Naive B cell (primary cell): ENCODE data around the gene SRRD. TPM values are rescaled to one million over a fixed set of nuclear protein-coding genes. Genes with fewer than 3 reads are reported as not detected.
A peak's percentile ranks its signal among the peaks of the same experiment; 100 is the strongest.

Source experiments
- ATAC-seq, 2 donors: fragments of 150-1000 bp; cut with Tn5 transposase; 2 replicates each; pipeline ENCODE4 v1.10.0; 2021; ENCODE audit warnings: low read depth in 2 of 2, mild to moderate bottlenecking in 2 of 2, moderate library complexity in 2 of 2
- DNase-seq: peaks from one replicate; pipeline ENCODE4 v3.0.0; 2022
- H3K27ac Mint-ChIP-seq, 6 donors: one replicate each; pipeline ENCODE4 v1.8.0; 2020 to 2022; ENCODE audit warnings: mild to moderate bottlenecking in 6 of 6, mixed read lengths in 6 of 6, moderate library complexity in 5 of 6, inconsistent platforms in 2 of 6
- H3K27me3 Mint-ChIP-seq, 3 donors: one replicate each; pipeline ENCODE4 v1.8.0; 2021 to 2022; ENCODE audit warnings: mixed read lengths in 3 of 3, mild to moderate bottlenecking in 1 of 3
- H3K36me3 Mint-ChIP-seq, 2 donors: one replicate each; pipeline ENCODE4 v1.8.0; 2020 to 2022; ENCODE audit warnings: mixed read lengths in 2 of 2, inconsistent platforms in 1 of 2, mild to moderate bottlenecking in 1 of 2
- H3K4me1 Mint-ChIP-seq, 3 donors: one replicate each; pipeline ENCODE4 v1.8.0; 2020 to 2022; ENCODE audit warnings: mixed read lengths in 3 of 3, inconsistent platforms in 1 of 3, mild to moderate bottlenecking in 1 of 3, moderate library complexity in 1 of 3
- H3K4me3 Mint-ChIP-seq, 8 donors: one replicate each; pipeline ENCODE4 v1.8.0; 2020 to 2022; ENCODE audit warnings: mild to moderate bottlenecking in 8 of 8, mixed read lengths in 8 of 8, moderate library complexity in 8 of 8, inconsistent platforms in 2 of 8
- H3K9me3 Mint-ChIP-seq, 7 donors: one replicate each; pipeline ENCODE4 v1.8.0; 2020 to 2022; ENCODE audit warnings: mixed read lengths in 7 of 7, mild to moderate bottlenecking in 5 of 7, inconsistent platforms in 2 of 7, moderate library complexity in 1 of 7
- polyA plus RNA-seq, 6 donors: library from polyadenylated mRNA; unstranded; fragments of 300-500 nt; fragmentation: Illumina TruSeq; gene quantifications; one replicate each; pipeline ENCODE4 v1.2.3, GENCODE V29; 2021; ENCODE audit warnings: low read depth in 6 of 6

The SRRD gene
- polyA plus RNA-seq, 6 donors from 2014 or later, result 17.5 to 28.3 (median 22.7) TPM

DNA sequence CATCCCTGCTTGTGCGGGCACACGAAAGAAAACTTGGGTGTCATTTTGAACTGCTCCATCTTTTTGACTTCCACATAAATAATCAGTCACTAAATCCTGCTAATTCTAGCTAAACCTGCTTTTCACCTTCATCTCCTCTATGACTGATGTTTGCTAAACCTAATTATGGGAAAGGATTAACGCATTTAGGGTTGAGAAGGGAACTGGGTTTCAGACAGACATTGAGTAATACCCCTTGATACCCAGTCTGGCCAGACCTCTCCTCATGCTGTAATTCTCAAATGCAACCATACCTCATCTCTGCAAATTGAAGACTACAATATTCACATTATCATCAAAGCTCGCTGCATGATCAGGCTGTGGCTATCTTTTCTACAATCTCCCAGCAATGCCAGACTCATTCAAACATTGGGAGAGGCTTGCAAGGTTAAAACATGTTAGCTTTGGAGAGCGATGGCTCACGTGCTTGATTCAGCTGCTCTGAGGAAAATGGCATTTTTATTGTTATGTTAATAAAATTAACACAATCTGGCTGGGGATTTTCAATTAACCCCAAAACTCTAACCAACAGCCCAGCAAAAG is 2.5 kb upstream of the SRRD start:
- ATAC-seq (no peak), DNase-seq (no peak)
- Mint-ChIP-seq H3K36me3 (peaks cover 10 to 15% of the 10 kb centered on the region in 2 donors), H3K4me3 (peak overlapping the region in 7 of 8 donors; percentile 19 to 98 (median 90)), H3K4me1 (peaks cover 68 to 82% (median 73%) of the 10 kb centered on the region in 3 donors), H3K27ac (peak overlapping the region in 5 of 6 donors; percentile 76 to 98 (median 91)), H3K9me3 (no peaks in the 10 kb centered on the region), H3K27me3 (no peaks in the 10 kb centered on the region)

DNA sequence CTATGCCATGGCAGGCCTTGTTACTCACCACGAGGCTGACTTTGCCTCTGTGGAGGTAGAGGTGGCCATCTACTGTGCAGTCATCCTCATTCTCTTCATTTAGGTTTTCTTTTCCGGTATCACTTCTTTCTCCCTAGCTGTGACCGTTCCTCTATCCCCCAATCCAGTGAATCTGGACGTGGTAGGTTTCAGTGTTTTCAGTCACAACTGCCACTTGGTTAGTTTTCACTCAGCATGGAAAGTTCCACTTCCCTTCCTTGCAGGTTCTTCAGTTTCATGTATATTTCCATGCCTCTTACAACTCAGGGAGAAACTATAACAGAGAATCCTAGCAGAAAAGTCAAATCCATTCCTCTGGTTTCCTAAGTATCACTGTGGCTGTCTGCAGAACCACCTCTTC is 2.0 kb upstream of the SRRD start:
- peaks cover 6 to 15% of the 10 kb centered on the region in 2 donors for H3K36me3 Mint-ChIP-seq
- H3K9me3 Mint-ChIP-seq, result no peaks in the 10 kb centered on the region
- H3K4me3 Mint-ChIP-seq, result peak overlapping the region in 6 of 8 donors; percentile 26 to 98 (median 94)
- H3K27ac Mint-ChIP-seq, result peak overlapping the region; percentile 89 to 100 (median 98)
- ATAC-seq (no peak), DNase-seq (no peak)
- H3K4me1 Mint-ChIP-seq, result peaks cover 70 to 85% (median 75%) of the 10 kb centered on the region in 3 donors
- no peaks in the 10 kb centered on the region for H3K27me3 Mint-ChIP-seq

DNA sequence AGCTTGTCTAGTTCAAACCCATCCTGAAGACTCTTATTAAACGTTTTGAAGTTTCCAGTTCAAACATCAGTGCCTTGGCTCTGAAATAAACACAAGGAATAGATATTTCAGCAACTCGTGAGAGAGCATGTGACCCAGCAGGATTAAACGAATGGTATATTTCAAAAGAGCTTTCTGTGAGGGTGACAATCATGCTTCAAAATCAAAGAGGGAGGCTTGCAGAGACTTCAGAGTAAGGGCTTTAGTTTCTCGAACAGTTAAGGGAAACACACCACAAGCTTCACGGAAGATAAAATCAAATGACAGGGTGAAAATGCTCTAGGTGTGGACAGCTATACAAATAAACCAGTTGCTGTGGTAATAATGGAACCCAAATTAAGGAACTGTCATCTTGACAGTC is 1.5 kb upstream of the SRRD start:
- peak overlapping the region in 7 of 8 donors; percentile 58 to 98 (median 92) for H3K4me3 Mint-ChIP-seq
- no peaks in the 10 kb centered on the region for H3K27me3 Mint-ChIP-seq
- H3K27ac Mint-ChIP-seq, result peak overlapping the region; percentile 89 to 100 (median 98)
- H3K9me3 Mint-ChIP-seq, result no peaks in the 10 kb centered on the region
- DNase-seq, result no peak
- H3K4me1 Mint-ChIP-seq, result peaks cover 70 to 85% (median 75%) of the 10 kb centered on the region in 3 donors
- peaks cover 3 to 11% of the 10 kb centered on the region in 2 donors for H3K36me3 Mint-ChIP-seq
- no peak for ATAC-seq

DNA sequence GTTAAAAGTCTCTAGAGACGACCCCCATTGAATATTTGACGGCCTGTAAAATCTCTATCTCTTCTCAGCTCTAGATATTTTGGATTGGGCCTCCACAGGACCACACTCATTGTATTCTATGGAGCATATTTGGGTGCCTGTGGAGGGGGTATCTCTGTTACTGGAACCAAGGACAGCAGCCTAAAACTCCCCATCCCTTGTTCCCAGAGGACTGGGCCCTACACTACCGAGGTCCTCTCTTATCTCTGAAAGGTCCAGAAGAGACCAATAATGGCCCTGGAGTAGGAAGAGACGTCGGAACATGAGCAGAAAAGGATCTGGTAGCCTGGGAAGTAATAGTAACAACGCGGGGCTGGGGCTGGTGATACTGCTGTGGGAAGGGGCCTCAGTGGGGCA is 636 bp upstream of the SRRD start:
- peak overlapping the region; percentile 98 to 100 (median 100) for H3K27ac Mint-ChIP-seq
- peaks cover 64 to 77% (median 68%) of the 10 kb centered on the region in 3 donors for H3K4me1 Mint-ChIP-seq
- ATAC-seq, result no peak
- H3K4me3 Mint-ChIP-seq, result peak overlapping the region; percentile 90 to 98 (median 96)
- H3K27me3 Mint-ChIP-seq, result no peaks in the 10 kb centered on the region
- peaks cover under 1 to 3% of the 10 kb centered on the region in 2 donors for H3K36me3 Mint-ChIP-seq
- H3K9me3 Mint-ChIP-seq, result no peaks in the 10 kb centered on the region
- DNase-seq, result no peak

- H3K4me3 Mint-ChIP-seq, result peak overlapping the region; percentile 90 to 98 (median 96)
- peak; percentile 8 to 20 for ATAC-seq
- no peak for DNase-seq
Observed at GRCh38 chr22:26484360-26484706, 656 bp downstream of the SRRD start.

GRCh38 chr22:26485013-26485412 is 1.3 kb downstream of the SRRD start:
- DNase-seq, result no peak
- Mint-ChIP-seq H3K27ac (peak overlapping the region in 5 of 6 donors; percentile 41 to 98 (median 69)), H3K4me3 (peak overlapping the region in 7 of 8 donors; percentile 42 to 95 (median 64)), H3K27me3 (no peaks in the 10 kb centered on the region), H3K9me3 (no peaks in the 10 kb centered on the region), H3K36me3 (no peaks in the 10 kb centered on the region), H3K4me1 (peaks cover 60 to 67% (median 62%) of the 10 kb centered on the region in 3 donors)
- no peak for ATAC-seq

More at GRCh38 chr22:26484360-26484706, 656 bp downstream of the SRRD start:
- Mint-ChIP-seq H3K27ac (peak overlapping the region; percentile 92 to 100 (median 99)), H3K9me3 (no peaks in the 10 kb centered on the region), H3K36me3 (no peaks in the 10 kb centered on the region), H3K27me3 (no peaks in the 10 kb centered on the region), H3K4me1 (peaks cover 64 to 68% (median 65%) of the 10 kb centered on the region in 3 donors)

GRCh38 chr22:26485806-26486390 is 2.2 kb downstream of the SRRD start:
- Mint-ChIP-seq H3K27me3 (no peaks in the 10 kb centered on the region), H3K9me3 (no peaks in the 10 kb centered on the region), H3K27ac (peak overlapping the region in 4 of 6 donors; percentile 62 to 98 (median 84)), H3K36me3 (no peaks in the 10 kb centered on the region), H3K4me1 (peaks cover 53 to 58% (median 55%) of the 10 kb centered on the region in 3 donors), H3K4me3 (peak overlapping the region in 6 of 8 donors; percentile 1 to 92 (median 70))
- no peak for ATAC-seq
- DNase-seq, result no peak

DNA sequence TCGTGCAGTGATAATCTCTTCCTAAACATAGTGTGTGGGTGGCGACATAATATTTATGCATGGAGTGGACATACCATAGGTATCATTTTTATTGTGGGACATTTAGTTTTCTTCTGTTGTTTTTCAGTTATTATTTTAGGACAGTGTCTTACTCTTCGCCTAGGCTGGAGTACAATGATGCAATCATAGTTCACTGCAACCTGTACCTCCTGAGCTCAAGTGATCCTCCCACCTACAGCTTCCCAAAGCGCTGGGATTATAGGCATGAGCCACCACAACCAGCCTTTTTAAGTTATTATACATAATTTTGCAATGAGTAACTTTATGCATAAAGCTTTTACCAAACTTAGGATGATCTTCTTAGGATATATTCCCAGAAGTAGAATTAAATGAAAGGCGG is 2.7 kb downstream of the SRRD start:
- H3K27me3 Mint-ChIP-seq, result no peaks in the 10 kb centered on the region
- no peaks in the 10 kb centered on the region for H3K36me3 Mint-ChIP-seq
- peaks cover 48 to 53% (median 50%) of the 10 kb centered on the region in 3 donors for H3K4me1 Mint-ChIP-seq
- H3K4me3 Mint-ChIP-seq, result peak overlapping the region in 3 of 8 donors; percentile 18 to 92 (median 48)
- ATAC-seq, result no peak
- no peak for DNase-seq
- H3K9me3 Mint-ChIP-seq, result no peaks in the 10 kb centered on the region
- peak overlapping the region in 1 of 6 donors; percentile 98 for H3K27ac Mint-ChIP-seq

GRCh38 chr22:26487996-26488395 is 4.3 kb downstream of the SRRD start:
- Mint-ChIP-seq H3K27me3 (no peaks in the 10 kb centered on the region), H3K4me1 (peaks cover 32 to 37% (median 35%) of the 10 kb centered on the region in 3 donors), H3K4me3 (peak overlapping the region in 1 of 8 donors; percentile 38), H3K36me3 (no peaks in the 10 kb centered on the region), H3K9me3 (no peaks in the 10 kb centered on the region), H3K27ac (peak overlapping the region in 2 of 6 donors; percentile 34 to 38)
- no peak for DNase-seq
- ATAC-seq, result no peak

DNA sequence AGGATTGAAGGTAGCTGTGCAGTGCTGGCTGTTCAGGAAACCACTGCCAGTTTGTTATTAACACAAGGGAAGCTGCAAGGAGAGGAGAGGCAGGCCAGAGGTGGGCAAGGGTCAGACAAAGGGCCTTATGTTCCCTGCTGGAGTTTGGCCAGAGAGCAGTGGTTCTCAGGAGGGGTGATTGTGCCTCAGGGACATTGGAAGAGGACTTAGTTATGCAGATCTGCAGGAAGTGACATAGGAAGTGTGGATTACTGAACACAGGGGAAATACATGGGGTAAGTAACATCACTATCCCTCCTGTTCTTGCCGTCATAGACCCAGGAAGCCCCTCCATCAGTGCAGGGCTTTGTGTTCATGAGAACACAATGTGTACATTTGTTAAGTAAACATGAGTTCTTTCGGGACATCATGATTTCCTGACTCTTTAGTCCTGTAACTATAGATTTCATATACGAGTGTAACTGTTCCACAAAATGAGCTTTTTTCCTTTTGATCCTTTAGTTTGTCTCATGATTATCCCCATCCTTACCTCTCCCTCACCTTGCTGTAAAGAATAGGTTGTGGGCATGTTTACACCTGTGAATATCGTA is 5.9 kb downstream of the SRRD start:
- Mint-ChIP-seq H3K36me3 (peaks cover 0 to 5% of the 10 kb centered on the region in 2 donors), H3K4me3 (peak overlapping the region in 1 of 8 donors; percentile 4), H3K27me3 (no peaks in the 10 kb centered on the region), H3K4me1 (peaks cover 24 to 29% (median 25%) of the 10 kb centered on the region in 3 donors), H3K9me3 (no peaks in the 10 kb centered on the region), H3K27ac (peak overlapping the region in 5 of 6 donors; percentile 25 to 89 (median 80))
- ATAC-seq, result no peak
- no peak for DNase-seq

GRCh38 chr22:26492220-26492619 is 8.5 kb downstream of the SRRD start:
- Mint-ChIP-seq H3K27ac (no peak overlapping the region), H3K36me3 (peaks cover 5 to 9% of the 10 kb centered on the region in 2 donors), H3K9me3 (no peaks in the 10 kb centered on the region), H3K4me3 (no peak overlapping the region), H3K4me1 (peaks cover 8 to 12% (median 10%) of the 10 kb centered on the region in 3 donors), H3K27me3 (no peaks in the 10 kb centered on the region)
- ATAC-seq (no peak), DNase-seq (no peak)

- H3K36me3 Mint-ChIP-seq, result peaks cover 7 to 10% of the 10 kb centered on the region in 2 donors
- H3K4me1 Mint-ChIP-seq, result peaks cover under 1 to 6% (median 5%) of the 10 kb centered on the region in 3 donors
- H3K27ac Mint-ChIP-seq, result peak overlapping the region in 3 of 6 donors; percentile 66 to 76 (median 70)
- no peaks in the 10 kb centered on the region for H3K9me3 Mint-ChIP-seq
- ATAC-seq, result no peak
- no peaks in the 10 kb centered on the region for H3K27me3 Mint-ChIP-seq
- no peak for DNase-seq
- peak overlapping the region in 1 of 8 donors; percentile 66 for H3K4me3 Mint-ChIP-seq
Observed at GRCh38 chr22:26494506-26494905, 10.8 kb downstream of the SRRD start.

DNA sequence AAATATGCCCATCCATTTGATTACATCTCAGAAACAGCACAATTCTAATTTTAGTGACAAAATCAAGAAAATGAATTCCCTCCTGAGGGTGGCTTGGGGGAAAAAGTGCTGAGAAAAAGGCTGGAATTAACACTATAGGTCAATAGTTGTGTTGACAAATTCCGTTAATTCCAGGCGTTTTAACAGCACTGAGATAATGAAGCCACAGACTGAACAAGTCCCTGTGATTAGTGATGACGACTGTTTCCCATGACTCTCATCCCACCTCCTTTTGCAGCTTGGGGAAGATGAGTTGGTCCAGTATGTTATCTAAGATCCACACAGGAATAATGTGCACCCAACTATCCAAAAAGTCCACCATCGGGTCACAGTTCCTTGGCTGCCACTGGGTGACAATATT is 12.8 kb downstream of the SRRD start:
- Mint-ChIP-seq H3K9me3 (no peaks in the 10 kb centered on the region), H3K36me3 (peaks cover 7 to 19% of the 10 kb centered on the region in 2 donors), H3K4me1 (peaks cover 0 to 5% (median 4%) of the 10 kb centered on the region in 3 donors), H3K27me3 (no peaks in the 10 kb centered on the region), H3K4me3 (no peak overlapping the region), H3K27ac (no peak overlapping the region)
- ATAC-seq (no peak), DNase-seq (no peak)
